SU-DHL-6 (cell line): ENCODE measurements around the gene PPIG.
"Not testable (repeated sequence)": the region's sequence is repeated elsewhere in the genome, so short reads cannot be mapped to it uniquely, and the experiment has no call there.

Experiments used
- H2AFZ ChIP-seq: fragments of 200-600 bp; sonication (generic); 2 replicates; pipeline ENCODE4 v1.6.1; 2014; ENCODE audit warnings: low read depth, mild to moderate bottlenecking, moderate library complexity, mixed read lengths, antibody characterized with exemption, low read length; ENCODE audit not compliant: severe bottlenecking
- H3F3A ChIP-seq: fragments of 200-600 bp; shearing (Covaris generic); 2 replicates; pipeline ENCODE4 v1.6.0; 2016; ENCODE audit warnings: antibody characterized with exemption, mild to moderate bottlenecking; ENCODE audit not compliant: insufficient read depth
- H3K27ac ChIP-seq: fragments of 200-600 bp; sonication (generic); 2 replicates; pipeline ENCODE4 v1.5.1; 2016; ENCODE audit warnings: low read depth, mild to moderate bottlenecking, low read length, moderate library complexity, mixed read lengths
- H3K27me3 ChIP-seq: fragments of 200-600 bp; sonication (generic), shearing (Covaris generic); 2 replicates; pipeline ENCODE4 v1.6.0; 2014; ENCODE audit warnings: mild to moderate bottlenecking, low read length
- H3K36me3 ChIP-seq: fragments of 200-600 bp; sonication (generic); 2 replicates; pipeline ENCODE4 v1.6.1; 2014; ENCODE audit warnings: mild to moderate bottlenecking, low read length, mixed read lengths
- H3K4me2 ChIP-seq: fragments of 300-600, 200-600 bp; shearing (Covaris generic), sonication (generic); 2 replicates; pipeline ENCODE4 v1.6.0; 2014; ENCODE audit warnings: low read length, low read depth, mild to moderate bottlenecking; ENCODE audit not compliant: poor library complexity, severe bottlenecking
- H3K4me3 ChIP-seq: fragments of 200-600 bp; sonication (generic); 2 replicates; pipeline ENCODE4 v1.5.1; 2014; ENCODE audit warnings: antibody characterized with exemption, low read length, mild to moderate bottlenecking, mixed read lengths; ENCODE audit not compliant: insufficient read depth, poor library complexity, severe bottlenecking
- H3K79me2 ChIP-seq: fragments of 200-600 bp; sonication (generic); 2 replicates; pipeline ENCODE4 v1.6.1; 2014; ENCODE audit warnings: mild to moderate bottlenecking, low read length, moderate library complexity; ENCODE audit not compliant: insufficient read depth
- H3K9ac ChIP-seq: fragments of 200-600 bp; sonication (generic); 2 replicates; pipeline ENCODE4 v1.7.0; 2014; ENCODE audit warnings: mild to moderate bottlenecking, low read length
- H3K9me2 ChIP-seq: fragments of 200-600 bp; sonication (generic); replicated peaks from 2 replicates; pipeline ENCODE4 v1.6.1; 2014; ENCODE audit warnings: low read length; ENCODE audit not compliant: insufficient read depth
- H3K9me3 ChIP-seq: fragments of 200-600 bp; sonication (generic); 2 replicates; pipeline ENCODE4 v1.6.1; 2014; ENCODE audit warnings: low read length, mixed read lengths; ENCODE audit not compliant: insufficient read depth
- H4K20me1 ChIP-seq: fragments of 200-600 bp; sonication (generic); 2 replicates; pipeline ENCODE4 v1.6.1; 2014; ENCODE audit warnings: low read depth, mild to moderate bottlenecking, antibody characterized with exemption, low read length, moderate library complexity, mixed read lengths
- CTCF ChIP-seq: fragments of 200-600 bp; sonication (generic); IDR thresholded peaks from one replicate; pipeline ENCODE4 v1.5.1; 2017; ENCODE audit warnings: antibody characterized with exemption, mild to moderate bottlenecking, low read length, moderate library complexity; ENCODE audit not compliant: insufficient read depth, poor library complexity, severe bottlenecking
- EZH2phosphoT487 ChIP-seq: fragments of 200-600 bp; sonication (generic), shearing (Covaris generic); conservative IDR thresholded peaks from 2 replicates; pipeline ENCODE4 v1.6.1; 2018; ENCODE audit warnings: mild to moderate bottlenecking, antibody characterized with exemption, low read length, moderate library complexity, mixed read lengths

Gene PPIG

GRCh38 chr2:169572189-169572588 is 12.0 kb upstream of the PPIG start:
- peaks cover 41% of the 10 kb centered on the region for H3K79me2 ChIP-seq
- 0 out of 2 replicates have a peak, but pooled peaks cover 6% of the 10 kb centered on the region for H3F3A ChIP-seq
- no peaks in the 10 kb centered on the region; the same call in 1 of the 2 replicates for H4K20me1 ChIP-seq
- TF ChIP-seq EZH2phosphoT487: no peak
- H3K4me3 ChIP-seq: no peak overlapping the region
- no peaks in the 10 kb centered on the region for H3K9me3 ChIP-seq
- no peaks in the 10 kb centered on the region for H3K27me3 ChIP-seq
- peaks cover 4% of the 10 kb centered on the region for H3K36me3 ChIP-seq
- H2AFZ ChIP-seq: no peak overlapping the region
- no peak overlapping the region for H3K9ac ChIP-seq
- H3K27ac ChIP-seq: no peak overlapping the region
- H3K9me2 ChIP-seq: no peaks in the 10 kb centered on the region
- peak overlapping the region; percentile 94 for H3K4me2 ChIP-seq

- H3K27me3 ChIP-seq: no peaks in the 10 kb centered on the region
- no peak overlapping the region for H3K27ac ChIP-seq
These were observed 11.4 kb upstream of the PPIG start for GRCh38 chr2:169572821-169573159.

GRCh38 chr2:169573160-169573973 is 10.8 kb upstream of the PPIG start, which contains the start of gene FASTKD1:
FASTKD1 (minus strand) TSS chr2:169573865; CDS start chr2:169572029, 1,836 bp downstream.
- H3K36me3 ChIP-seq: no peaks in the 10 kb centered on the region; the same call in 1 of the 2 replicates
- H3K9me3 ChIP-seq: no peaks in the 10 kb centered on the region
- peaks cover 41% of the 10 kb centered on the region for H3K79me2 ChIP-seq
- no peaks in the 10 kb centered on the region; the same call in 1 of the 2 replicates for H4K20me1 ChIP-seq
- H3K27me3 ChIP-seq: no peaks in the 10 kb centered on the region
- no peaks in the 10 kb centered on the region for H3K9me2 ChIP-seq
- H3K9ac ChIP-seq: peak within 1 kb of the TSS; percentile 60
- peak within 1 kb of the TSS; percentile 66 for H3K4me3 ChIP-seq
- peak within 1 kb of the TSS; percentile 97 for H2AFZ ChIP-seq
- no peaks in the 10 kb centered on the region for H3F3A ChIP-seq
- TF ChIP-seq EZH2phosphoT487: no peak
- no peak for TF ChIP-seq CTCF
- H3K27ac ChIP-seq: 0 out of 2 replicates have a peak within 1 kb of the TSS, but pooled peaks have one; percentile 1
- peak within 1 kb of the TSS; percentile 94 for H3K4me2 ChIP-seq

More at GRCh38 chr2:169572821-169573159, 11.4 kb upstream of the PPIG start:
- H3K9ac ChIP-seq: peak overlapping the region; percentile 60
- no peaks in the 10 kb centered on the region for H3K9me2 ChIP-seq
- H3F3A ChIP-seq: 0 out of 2 replicates have a peak, but pooled peaks cover 3% of the 10 kb centered on the region
- H3K36me3 ChIP-seq: peaks cover 3% of the 10 kb centered on the region
- H3K9me3 ChIP-seq: no peaks in the 10 kb centered on the region
- H3K79me2 ChIP-seq: peaks cover 41% of the 10 kb centered on the region
- TF ChIP-seq EZH2phosphoT487 (no peak), CTCF (no peak)
- H2AFZ ChIP-seq: peak overlapping the region; percentile 97
- H3K4me2 ChIP-seq: peak overlapping the region; percentile 94
- H4K20me1 ChIP-seq: no peaks in the 10 kb centered on the region; the same call in 1 of the 2 replicates
- H3K4me3 ChIP-seq: peak overlapping the region; percentile 66

- TF ChIP-seq CTCF: no peak
- TF ChIP-seq EZH2phosphoT487: no peak
- Histone ChIP-seq H4K20me1 (no peaks in the 10 kb centered on the region; the same call in 1 of the 2 replicates), H2AFZ (peak overlapping the region; percentile 97), H3F3A (no peaks in the 10 kb centered on the region), H3K36me3 (no peaks in the 10 kb centered on the region), H3K79me2 (peaks cover 40% of the 10 kb centered on the region), H3K4me3 (peak overlapping the region; percentile 66), H3K9me2 (no peaks in the 10 kb centered on the region), H3K4me2 (peak overlapping the region; percentile 94), H3K9ac (no peak overlapping the region), H3K27ac (no peak overlapping the region), H3K27me3 (no peaks in the 10 kb centered on the region), H3K9me3 (no peaks in the 10 kb centered on the region)
These were observed 10.2 kb upstream of the PPIG start for GRCh38 chr2:169573974-169574299.

- not testable (repeated sequence) for H3K36me3 ChIP-seq, H3K9me2 ChIP-seq, H3K27ac ChIP-seq, H3F3A ChIP-seq, H2AFZ ChIP-seq, H3K9ac ChIP-seq, H4K20me1 ChIP-seq, H3K9me3 ChIP-seq, H3K27me3 ChIP-seq, H3K4me2 ChIP-seq, H3K4me3 ChIP-seq
- H3K79me2 ChIP-seq: peaks cover 35% of the 10 kb centered on the region
These were observed 9.6 kb upstream of the PPIG start for GRCh38 chr2:169574539-169574938.
